K562 (cell line): ENCODE results near the gene SHBG. TPM values are rescaled to one million over a fixed set of nuclear protein-coding genes. Genes with fewer than 3 reads are reported as not detected.
A peak's percentile ranks its signal among the peaks of the same experiment; 100 is the strongest.

Source experiments
- ATAC-seq: fragments of 200-7000 bp; cut with Tn5 transposase; 3 replicates; pipeline ENCODE4 v1.9.1; 2020; ENCODE audit warnings: moderate library complexity
- BruUV-seq: library from RNA; stranded (reverse); fragments of 400-500 nt; replicated peaks from 2 replicates; lab custom pipeline; 2021; lab: Mats Ljungman, UMichigan
- CTCF ChIA-PET: fragments of 300-600 bp; formaldehyde crosslinking; extraction: SDS; loops from one replicate; lab custom pipeline; 2021; ENCODE audit warnings: low intra/inter-chr PET ratio; lab: Yijun Ruan, JAX
- POLR2A ChIA-PET: fragments of 300-600, 350-650 bp; sonication (Branson Sonifier 250); formaldehyde crosslinking; extraction: SDS; loops from one replicate; lab custom pipeline; 2021; ENCODE audit warnings: antibody characterized with exemption, inconsistent platforms; lab: Yijun Ruan, JAX
- DNase-seq, 4 experiments: peaks; one replicate each; pipeline versions ENCODE4 v3.0.0 to v3.0.0-alpha.2; 2011 to 2018; ENCODE audit warnings: low spot score in 3 of 4, mixed read lengths in 3 of 4; ENCODE audit errors: extremely low read depth in 1 of 4
- FAIRE-seq: peaks from 2 replicates; lab custom pipeline; 2011; peaks lifted over from hg19 to GRCh38; lab: Jason Lieb, UNC
- H2AFZ ChIP-seq: 2 replicates; pipeline ENCODE4 v1.6.0; 2011; ENCODE audit warnings: low read depth, low read length, control low read depth, inconsistent platforms
- H3K27ac ChIP-seq: fragments of 200-600 bp; 3 replicates; pipeline ENCODE4 v1.8.0; 2011; ENCODE audit warnings: low read depth, mild to moderate bottlenecking, control low read depth, inconsistent platforms, low read length, moderate library complexity, mixed read lengths; ENCODE audit errors: extremely low read depth
- H3K27me3 ChIP-seq, 2 experiments: fragments of 300-600 bp in 1 of 2; 2 replicates in 1 of 2; 3 replicates in 1 of 2; pipeline versions ENCODE4 v1.6.0 to v1.8.0; 2011; ENCODE audit warnings: inconsistent platforms in 2 of 2, low read length in 2 of 2, mild to moderate bottlenecking in 1 of 2, mixed read lengths in 1 of 2, moderate library complexity in 1 of 2; ENCODE audit not compliant: control insufficient read depth in 2 of 2, insufficient read depth in 2 of 2
- H3K36me3 ChIP-seq: fragments of 300-600 bp; 3 replicates; pipeline ENCODE4 v1.8.0; 2011; ENCODE audit warnings: mild to moderate bottlenecking, low read length, inconsistent platforms; ENCODE audit not compliant: control insufficient read depth, insufficient read depth
- H3K4me1 ChIP-seq, 2 experiments: fragments of 200-600 bp in 1 of 2; replicated peaks in 1 of 2; 2 replicates in 1 of 2; 3 replicates in 1 of 2; pipeline versions ENCODE4 v1.5.1 to v1.8.0; 2011; ENCODE audit warnings: inconsistent platforms in 2 of 2, low read length in 2 of 2, mild to moderate bottlenecking in 1 of 2, mixed read lengths in 1 of 2, moderate library complexity in 1 of 2; ENCODE audit not compliant: control insufficient read depth in 2 of 2, insufficient read depth in 2 of 2
- H3K4me2 ChIP-seq: 2 replicates; pipeline ENCODE4 v1.6.1; 2011; ENCODE audit warnings: low read length, control low read depth, inconsistent platforms, mixed read lengths; ENCODE audit not compliant: insufficient read depth
- H3K4me3 ChIP-seq: fragments of 200-600 bp; sonication (generic), shearing (Covaris generic); 2 replicates; pipeline ENCODE4 v1.5.1; 2016; ENCODE audit warnings: control low read depth, inconsistent platforms
- H3K79me2 ChIP-seq: fragments of 200-600 bp; 3 replicates; pipeline ENCODE4 v1.8.0; 2011; ENCODE audit warnings: low read length, inconsistent platforms; ENCODE audit not compliant: control insufficient read depth, insufficient read depth
- H3K9ac ChIP-seq, 2 experiments: 2 replicates each; pipeline versions ENCODE4 v1.6.0 to v1.6.1; 2011; ENCODE audit warnings: low read depth in 2 of 2, low read length in 2 of 2, control low read depth in 1 of 2, inconsistent platforms in 1 of 2, mild to moderate bottlenecking in 1 of 2, mixed read lengths in 1 of 2; ENCODE audit not compliant: insufficient read depth in 1 of 2
- H3K9me1 ChIP-seq: one replicate; pipeline ENCODE4 v1.6.0; 2011; ENCODE audit warnings: inconsistent platforms, mild to moderate bottlenecking, low read length, moderate library complexity; ENCODE audit not compliant: control insufficient read depth, insufficient read depth
- H3K9me3 ChIP-seq: replicated peaks from 2 replicates; pipeline ENCODE4 v1.5.1; 2011; ENCODE audit warnings: low read depth, low read length, inconsistent platforms; ENCODE audit not compliant: control insufficient read depth, insufficient read depth
- H4K20me1 ChIP-seq: replicated peaks from 2 replicates; pipeline ENCODE4 v1.6.1; 2011; ENCODE audit warnings: low read length, inconsistent platforms, mixed read lengths; ENCODE audit not compliant: control insufficient read depth, insufficient read depth
- TFAP4 ChIP-seq: sonication (generic); formaldehyde crosslinking; IDR thresholded peaks from 2 replicates; pipeline ENCODE4 v1.8.0; 2022; ENCODE audit warnings: missing genetic modification reagents, mild to moderate bottlenecking, moderate library complexity, borderline replicate concordance
- ZNF239 ChIP-seq: fragments of 250-450 bp; sonication (Bioruptor Pico); IDR thresholded peaks from 2 replicates; pipeline ENCODE4 v1.4.0; 2020; ENCODE audit warnings: mild to moderate bottlenecking
- WGBS: fragments of 100-300 bp; shearing (Covaris generic); methylation state at CpG from one replicate; pipeline ENCODE4 v1.1.6; 2016; ENCODE audit warnings: low coverage, mixed read lengths; ENCODE audit not compliant: insufficient coverage; ENCODE audit errors: missing lambda C conversion rate; 5-methylcytosine and 5-hydroxymethylcytosine counted together
- in situ Hi-C: fragments of 300-500 bp; cut with MboI; formaldehyde crosslinking; loops from 4 replicates; pipeline ENCODE4 v1.15.0; 2018; ENCODE audit warnings: inconsistent platforms, mixed read lengths
- intact Hi-C: fragments of 100-400 bp; cut with micrococcal nuclease; formaldehyde crosslinking; loops from 2 replicates; pipeline ENCODE4 v1.14.2; 2022
- polyA plus RNA-seq, 8 experiments: library from polyadenylated mRNA; depleted of rRNA in 4 of 8; stranded (reverse) in 5 of 8; unstranded in 3 of 8; fragments of >200 nt; fragmentation: Nextera tagmentation in 2 of 8; fragmentation: Illumina TruSeq in 1 of 8; extraction: Ambion mirVana in 2 of 8; extraction: Trizol in 1 of 8; gene quantifications; 2 replicates each; pipeline versions ENCODE4 v1.2.1 to v1.2.3, GENCODE V29; 2011 to 2014; ENCODE audit warnings: inconsistent platforms in 1 of 8, missing spikeins in 1 of 8
- total RNA-seq, 7 experiments: library from RNA; depleted of rRNA in 6 of 7; stranded (reverse); fragments of >200 nt in 6 of 7; fragmentation: Illumina TruSeq in 2 of 7; extraction: Trizol in 2 of 7; gene quantifications; 2 replicates each; pipeline versions ENCODE4 v1.2.1 to v1.2.3, GENCODE V29; 2011 to 2021; ENCODE audit warnings: low replicate concordance in 1 of 7

The SHBG gene
- total and polyA plus RNA-seq, 9 of the 15 experiments (the other 6 are each of a cell fraction or from before 2014, with no cell fraction given) = not detected

- intact Hi-C loops (no loop called here), in situ Hi-C loops (loop anchor here (5.0 kb wide), 1 partner anchor 56 kb away; the partner anchor contains the start of genes TP53 and WRAP53)
- H3K9me3 ChIP-seq = no peaks in the 10 kb centered on the region
- ChIA-PET POLR2A (interaction anchor here (0.6 to 2.6 kb wide), 4 partner anchors 10 to 55 kb away, joined by 4 to 19 read pairs (median 6); partner anchors contain the start of gene TP53), CTCF (interaction anchor here (0.8 to 1.3 kb wide), 4 partner anchors 17 to 86 kb away, joined by 3 to 5 read pairs (median 4); partner anchors contain the start of genes DNAH2, FXR2 and TP53)
- ATAC-seq = no peak
- H3K9me1 ChIP-seq = no peaks in the 10 kb centered on the region
- no peak overlapping the region for H2AFZ ChIP-seq
- no peaks in the 10 kb centered on the region for H3K36me3 ChIP-seq
- no peak overlapping the region for H3K4me2 ChIP-seq
- WGBS = 32% methylated on average over 4 of the region's 11 CpGs
- H3K4me3 ChIP-seq = no peak overlapping the region
- H3K9ac ChIP-seq = no peak overlapping the region
- no peak for FAIRE-seq
- TF ChIP-seq ZNF239 (CRISPR knock-in tag) (no peak), TFAP4 (CRISPR knock-in tag) (peak; percentile 47; the same call in 1 of the 2 replicates)
- no peaks in the 10 kb centered on the region for H3K27me3 ChIP-seq
- no peaks in the 10 kb centered on the region for H4K20me1 ChIP-seq
- no peaks in the 10 kb centered on the region for H3K79me2 ChIP-seq
- H3K27ac ChIP-seq = no peak overlapping the region
- BruUV-seq = no TSS peak
- peaks cover 0 to 20% of the 10 kb centered on the region in 2 experiments; a peak in 4 of 5 replicates for H3K4me1 ChIP-seq
- DNase-seq = no peak
Measured at GRCh38 chr17:7631398-7632380, 1.8 kb downstream of the SHBG start.
